GM12892 (cell line): ENCODE data around the gene DNAJB12.

Source experiments
- POLR2A ChIP-seq: IDR thresholded peaks from 2 replicates; pipeline ENCODE4 v1.6.1; 2011; ENCODE audit warnings: low read depth, low read length, control low read depth
- POLR2AphosphoS5 ChIP-seq: IDR thresholded peaks from 2 replicates; pipeline ENCODE4 v1.6.1; 2011; ENCODE audit warnings: low read depth, low read length, control low read depth
- TAF1 ChIP-seq: IDR thresholded peaks from 2 replicates; pipeline ENCODE4 v1.6.1; 2011; ENCODE audit warnings: low read depth, mild to moderate bottlenecking, control low read depth, low read length, borderline replicate concordance

DNA sequence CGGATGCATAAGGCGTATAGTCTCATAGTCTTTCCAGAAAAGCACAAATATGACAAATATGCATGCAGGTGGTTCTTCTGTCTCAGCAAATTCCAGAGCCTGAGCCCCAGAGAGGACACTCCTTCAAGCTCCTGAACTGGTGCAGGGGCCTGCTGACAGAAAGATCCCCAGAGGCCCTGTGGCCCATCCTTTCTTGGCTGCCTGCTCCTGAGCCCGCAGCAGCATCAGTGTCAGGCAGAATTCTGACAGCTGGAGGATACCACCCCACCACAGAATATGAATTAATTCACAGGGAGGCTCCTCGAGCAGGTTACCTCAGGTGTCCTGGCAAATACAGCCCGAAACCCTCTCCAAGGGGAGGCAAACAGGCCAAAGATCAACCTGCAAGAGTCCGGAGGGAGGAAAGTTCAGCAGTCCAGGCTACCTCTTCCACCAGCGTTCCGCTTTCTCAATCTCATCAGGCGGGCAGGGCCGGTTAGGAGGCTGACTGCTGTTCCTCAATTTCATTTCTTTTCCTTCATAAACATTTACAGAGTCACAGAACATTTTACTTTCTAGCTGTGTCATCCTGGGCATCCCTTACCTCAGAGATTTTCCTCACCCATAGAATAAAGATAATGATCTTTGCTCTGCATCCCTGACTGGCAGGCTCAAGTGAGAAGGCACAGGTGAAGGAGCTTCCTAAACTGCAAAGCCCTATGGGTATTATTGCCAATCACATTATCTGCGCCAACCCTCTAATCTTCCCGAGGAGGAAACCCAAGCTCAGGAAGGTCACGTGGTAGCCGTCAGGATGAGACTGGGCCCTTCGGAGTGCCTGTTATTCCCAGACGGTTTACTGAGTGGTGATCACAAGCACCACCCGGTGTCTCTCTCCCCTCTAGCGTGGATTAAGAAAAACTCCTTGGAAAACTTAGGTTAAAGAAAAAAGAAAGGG, 1.4 kb downstream of the DNAJB12 start:
- TF ChIP-seq POLR2A (no peak), POLR2AphosphoS5 (no peak), TAF1 (no peak)
